Stimulated activated CD8-positive, alpha-beta memory T cell treated with anti-CD3 and anti-CD28 coated beads, Interleukin-4, amount 100 ng/mL, for 4 hours (primary cell): ENCODE data around the gene PITPNB.

Experiments used
- DNase-seq, 2 donors: peaks; one replicate each; pipeline ENCODE4 v3.0.0-alpha.2; 2020; ENCODE audit warnings: low read depth in 2 of 2, low spot score in 1 of 2

Gene PITPNB

DNA sequence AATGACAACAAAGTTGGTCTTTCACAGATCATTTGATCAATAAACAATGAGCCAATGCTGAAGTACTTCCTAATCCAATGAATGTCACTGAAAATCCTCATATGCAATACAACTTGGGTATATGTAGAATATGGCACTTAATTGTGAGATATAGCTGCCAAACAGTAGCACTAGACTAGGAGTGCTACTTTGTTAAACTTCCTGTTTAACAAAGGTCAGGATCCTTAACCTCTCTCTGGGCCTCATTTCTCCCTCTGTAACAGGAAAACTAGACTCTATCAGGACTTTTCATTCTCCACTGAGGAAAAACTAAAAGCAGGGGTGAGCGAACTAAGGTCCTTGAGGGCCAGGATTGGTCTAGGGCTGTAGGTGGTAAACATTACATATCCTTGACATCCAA, 56.1 kb downstream of the PITPNB start:
- no peak for DNase-seq

DNA sequence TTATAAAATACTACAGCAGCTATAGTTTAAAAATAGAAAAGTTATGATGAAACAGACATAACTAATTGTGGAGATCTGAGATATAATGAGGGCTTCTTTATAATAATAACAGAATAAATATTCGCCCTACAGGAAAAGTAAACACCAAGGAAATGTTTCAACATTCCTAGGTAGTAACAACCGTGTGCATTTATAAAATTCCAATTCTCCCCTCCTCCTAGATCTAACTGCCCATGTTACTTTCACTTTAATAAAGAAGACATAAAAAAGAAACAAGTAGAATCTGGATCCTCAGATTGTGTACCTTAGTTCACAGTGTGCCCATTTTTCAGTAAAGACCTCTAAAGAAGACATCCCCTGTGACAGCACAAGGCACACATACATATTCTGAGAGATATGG, 59.7 kb downstream of the PITPNB start:
- DNase-seq: no peak

DNA sequence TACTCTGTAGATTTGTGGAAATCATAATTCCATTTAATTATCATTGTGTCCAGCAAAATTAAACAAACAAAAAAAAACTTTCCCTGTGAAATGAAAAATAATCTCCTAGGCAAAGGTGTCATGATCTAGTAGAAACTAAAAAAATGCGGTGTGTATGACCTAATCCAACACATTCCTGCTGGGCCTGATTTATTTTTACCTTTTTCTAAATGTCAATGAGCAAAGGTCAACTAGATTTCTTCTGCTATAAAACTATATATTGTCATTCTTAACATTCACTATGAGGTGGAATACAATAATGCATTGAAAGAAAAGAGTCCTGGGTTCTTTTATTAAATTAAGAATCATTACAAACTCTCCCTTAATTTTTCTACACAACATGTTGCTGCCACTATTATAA, 60.4 kb downstream of the PITPNB start:
- DNase-seq: no peak

DNA sequence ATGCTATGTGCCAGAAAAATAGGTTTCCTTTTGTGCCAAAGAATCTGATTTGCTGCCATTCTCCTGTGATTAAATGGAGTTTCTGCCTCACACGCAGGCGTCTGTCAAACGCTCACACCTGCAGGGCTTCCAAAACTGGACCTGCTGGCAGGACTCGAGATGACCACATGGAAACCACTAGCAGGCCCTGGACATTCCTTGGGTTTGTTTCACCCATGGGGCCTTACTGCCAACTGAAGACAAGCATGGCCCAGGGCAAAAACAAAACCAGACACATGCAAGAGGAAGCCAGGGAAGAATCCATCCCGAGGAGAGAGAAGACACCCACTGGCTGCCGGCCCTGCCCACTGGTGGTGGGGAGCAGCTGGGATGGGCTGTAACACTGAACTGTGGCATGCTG, 61.6 kb downstream of the PITPNB start:
- DNase-seq: no peak

DNA sequence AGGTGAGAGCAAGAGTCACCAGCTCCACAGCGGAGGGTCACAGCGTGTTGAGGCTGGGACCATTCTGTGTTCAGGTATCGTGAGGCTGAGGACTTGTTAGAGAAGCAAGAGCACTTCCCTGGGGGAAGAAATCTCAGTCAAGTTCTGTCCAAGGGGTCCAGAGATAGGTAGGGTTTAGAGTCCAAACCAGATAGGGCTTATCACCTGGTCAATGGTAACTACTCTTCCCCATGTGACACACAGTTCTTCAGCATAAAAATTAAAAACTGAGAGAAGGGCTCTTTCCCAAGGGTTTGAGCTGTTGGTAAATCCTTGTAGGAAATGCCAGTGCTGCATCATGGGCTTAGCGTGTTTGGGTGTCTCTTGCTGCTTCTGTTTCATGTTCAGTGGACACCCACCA, 62.7 kb downstream of the PITPNB start:
- no peak for DNase-seq

DNA sequence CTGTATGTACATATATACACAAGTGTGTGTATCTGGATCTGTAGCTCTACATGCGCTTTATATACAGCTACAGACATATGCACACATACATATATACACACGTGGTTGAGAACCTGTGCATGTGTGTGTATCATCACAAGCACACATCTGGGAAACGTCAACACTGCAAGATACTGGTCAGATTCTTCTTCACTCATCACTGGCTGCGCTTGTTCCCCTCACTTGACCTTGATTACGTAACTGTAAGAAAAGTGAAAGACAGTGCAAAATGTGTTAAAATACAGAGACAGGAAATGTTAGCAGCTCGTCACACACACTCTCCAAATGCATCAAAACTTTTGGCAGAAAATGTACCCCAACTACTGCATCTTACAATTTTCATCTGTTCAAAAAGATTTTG, 65.6 kb downstream of the PITPNB start:
- no peak for DNase-seq

DNA sequence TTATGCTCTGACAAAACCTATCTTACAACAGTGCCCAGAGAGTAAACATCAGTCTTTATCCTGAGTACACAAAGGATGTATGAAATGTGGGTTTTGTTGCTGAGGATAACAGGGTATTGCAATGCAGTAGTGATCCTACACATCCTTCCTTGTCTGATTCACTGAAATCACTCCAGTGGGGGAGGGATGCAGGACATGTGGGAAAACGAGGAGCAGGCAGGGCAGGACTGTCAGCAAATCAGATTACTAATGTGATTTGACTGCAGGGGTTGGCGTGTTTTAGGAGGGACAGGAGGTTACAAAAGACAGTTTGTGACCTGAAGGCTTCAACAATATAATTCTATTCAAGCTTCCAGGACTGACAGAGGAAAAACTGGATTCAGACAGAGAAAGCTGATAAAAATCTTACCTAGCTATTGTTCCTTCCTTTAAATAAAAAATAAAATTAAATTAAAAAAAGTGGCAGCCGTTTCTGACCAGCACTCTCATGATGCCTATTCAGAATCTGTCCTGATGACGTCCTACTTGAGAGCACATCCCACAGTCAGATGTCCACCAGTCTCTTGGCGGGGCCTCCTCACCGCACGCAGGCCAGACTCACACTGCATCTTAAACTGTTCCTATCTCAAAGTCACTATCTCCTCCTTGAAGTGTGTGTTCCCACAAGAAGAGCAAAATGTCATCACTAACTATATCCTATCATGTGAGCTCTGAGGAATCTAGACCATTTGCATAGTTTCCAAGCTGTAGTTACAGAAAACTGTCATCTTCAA, 66.9 kb downstream of the PITPNB start:
- no peak for DNase-seq

DNA sequence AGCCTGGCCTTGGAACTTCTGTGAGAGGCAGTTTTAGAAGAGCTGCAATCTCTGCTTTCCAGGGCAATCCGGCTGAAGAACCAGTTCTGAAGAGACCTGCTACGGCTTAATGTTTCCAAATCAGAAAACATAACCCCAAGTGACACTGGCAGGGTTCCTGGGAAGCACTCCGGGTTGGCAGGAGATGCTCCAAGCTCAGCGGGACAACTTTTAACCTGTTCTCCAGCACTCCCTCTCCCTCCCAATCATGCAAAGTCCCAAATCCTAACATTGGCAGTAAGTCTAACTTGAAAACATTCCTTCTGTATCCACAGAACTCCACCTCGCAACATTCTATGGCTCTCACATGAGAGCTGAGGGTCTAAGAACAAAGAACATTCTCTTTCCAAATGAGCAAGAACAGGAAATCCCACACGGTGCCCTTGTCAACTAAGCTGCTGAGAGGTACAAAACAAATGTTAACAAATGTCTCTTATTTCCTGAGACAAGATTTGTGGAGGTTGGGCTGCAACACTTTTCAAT, 69.0 kb downstream of the PITPNB start:
- no peak for DNase-seq

DNA sequence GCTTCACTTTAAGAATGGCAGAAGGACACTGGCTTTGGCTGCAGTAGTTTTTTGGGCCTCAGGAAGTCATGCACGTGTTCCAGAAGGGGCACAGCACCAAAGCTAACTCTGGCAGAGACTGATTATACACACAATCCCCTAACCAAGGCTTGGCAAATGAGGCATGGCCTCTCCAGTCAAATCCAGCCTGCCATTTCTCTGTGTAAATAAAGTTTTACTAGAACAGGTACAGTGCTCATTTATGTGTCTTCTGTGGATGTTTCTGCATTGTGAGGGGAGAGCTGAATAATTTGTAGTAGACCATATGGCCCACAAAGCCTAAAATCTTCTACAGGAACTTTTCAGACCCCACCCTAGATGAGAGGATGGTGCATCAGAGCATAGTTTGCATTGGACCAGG, 71.1 kb downstream of the PITPNB start:
- DNase-seq: no peak

DNA sequence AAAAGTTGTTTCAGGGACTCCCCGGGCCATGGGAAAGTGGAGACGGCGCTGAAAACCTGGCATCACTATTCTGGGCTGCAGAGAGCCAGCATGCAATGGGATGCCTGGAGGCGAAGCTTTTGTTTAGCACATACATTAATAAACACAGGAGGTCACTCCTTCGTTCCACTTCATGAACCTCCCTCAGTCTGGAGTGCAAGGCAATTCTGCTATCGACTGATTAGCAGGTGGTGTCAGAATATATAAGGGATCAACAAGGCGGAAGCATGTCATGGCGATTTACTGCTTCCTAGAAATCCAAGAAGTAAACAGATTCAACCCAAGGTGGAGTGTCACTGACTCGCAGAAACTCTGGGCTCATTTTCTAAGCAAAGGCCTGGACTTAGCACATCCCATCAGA, 72.1 kb downstream of the PITPNB start:
- no peak for DNase-seq

DNA sequence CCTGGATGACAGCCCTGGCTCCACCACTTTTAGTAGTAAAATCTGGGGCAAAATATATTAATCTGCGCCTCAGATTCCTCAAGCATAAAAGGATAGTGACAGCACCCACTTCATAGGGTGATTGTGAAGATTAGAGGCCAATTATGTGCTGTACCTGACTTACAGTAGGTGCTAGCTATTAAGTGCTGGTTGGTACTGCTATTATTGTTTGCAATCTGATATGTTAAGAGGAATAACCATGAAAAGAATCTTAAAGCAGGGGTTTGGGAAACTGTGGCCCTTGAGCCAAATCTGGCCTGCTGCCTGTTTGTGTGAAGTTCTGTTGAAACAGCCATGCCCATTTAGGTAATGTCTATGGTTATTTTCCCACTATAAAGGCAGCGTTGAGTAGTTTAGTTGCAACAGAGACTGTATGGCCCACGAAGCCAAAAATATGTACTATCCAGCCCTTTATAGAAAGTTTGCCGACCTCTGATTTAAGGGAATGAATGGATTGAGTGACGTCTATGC, 72.8 kb downstream of the PITPNB start:
- DNase-seq: no peak

DNA sequence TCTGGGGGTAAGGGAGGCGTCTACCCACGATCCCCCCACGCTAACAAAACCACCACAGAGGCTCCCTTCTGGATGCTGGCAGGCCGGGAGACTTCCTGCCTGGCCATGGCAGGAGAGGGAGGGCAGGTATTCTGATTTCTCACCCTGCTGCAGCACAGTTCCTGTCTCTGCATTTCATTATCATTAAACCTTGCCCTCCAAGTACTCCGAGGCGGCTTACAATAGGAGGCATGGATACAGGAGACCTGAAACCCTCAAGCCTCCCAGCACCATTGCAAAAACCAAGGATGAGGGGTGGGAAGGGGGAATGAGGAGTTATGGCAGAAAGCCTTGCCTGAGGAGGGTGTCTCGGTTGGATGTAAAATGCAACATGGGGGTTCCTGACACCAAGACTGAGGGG, 73.4 kb downstream of the PITPNB start:
- DNase-seq: no peak

DNA sequence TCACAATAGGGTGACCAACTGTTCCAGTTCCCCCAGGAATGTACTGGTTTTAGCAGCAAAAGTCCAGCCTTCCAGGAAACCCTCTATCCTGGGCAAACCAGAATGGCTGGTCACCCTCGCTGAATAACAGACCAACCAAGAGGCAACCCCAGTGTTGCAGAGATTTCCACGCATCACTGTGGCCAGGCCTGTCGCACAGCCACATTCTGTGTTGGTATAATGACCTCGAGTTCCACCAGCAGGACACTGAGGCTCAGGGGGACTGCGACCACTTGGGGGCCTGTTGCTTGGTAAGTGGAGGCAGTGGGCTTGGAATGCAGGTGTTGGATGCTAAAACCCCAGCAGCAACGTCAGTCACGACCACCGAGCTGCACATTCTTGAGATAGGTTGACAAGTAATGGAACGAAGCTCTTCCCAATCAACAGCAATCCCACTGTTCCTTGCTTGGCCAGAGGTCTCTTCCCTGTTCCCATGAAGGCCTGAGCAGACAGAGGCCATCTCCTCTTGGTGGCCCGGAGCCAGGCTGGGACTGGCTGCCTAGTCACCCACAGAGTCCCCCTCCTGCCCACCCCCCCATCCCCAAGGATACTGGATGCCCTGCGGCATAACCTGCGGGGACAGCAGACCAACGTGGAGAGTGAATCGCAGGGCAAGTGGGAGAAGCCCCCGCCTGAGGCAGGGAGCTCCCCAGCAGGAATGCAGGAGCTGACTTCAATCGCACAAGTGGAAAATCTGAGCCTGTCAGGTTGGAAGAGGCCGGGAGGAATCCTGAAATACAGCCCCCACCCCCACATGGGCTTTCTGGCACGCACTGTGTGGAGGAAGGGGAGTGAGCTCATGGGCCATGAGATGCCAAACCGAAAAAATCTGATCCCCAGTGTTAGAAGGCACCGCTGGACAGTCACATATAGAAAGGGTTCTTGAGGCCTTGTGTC, 74.1 kb downstream of the PITPNB start:
- no peak for DNase-seq

DNA sequence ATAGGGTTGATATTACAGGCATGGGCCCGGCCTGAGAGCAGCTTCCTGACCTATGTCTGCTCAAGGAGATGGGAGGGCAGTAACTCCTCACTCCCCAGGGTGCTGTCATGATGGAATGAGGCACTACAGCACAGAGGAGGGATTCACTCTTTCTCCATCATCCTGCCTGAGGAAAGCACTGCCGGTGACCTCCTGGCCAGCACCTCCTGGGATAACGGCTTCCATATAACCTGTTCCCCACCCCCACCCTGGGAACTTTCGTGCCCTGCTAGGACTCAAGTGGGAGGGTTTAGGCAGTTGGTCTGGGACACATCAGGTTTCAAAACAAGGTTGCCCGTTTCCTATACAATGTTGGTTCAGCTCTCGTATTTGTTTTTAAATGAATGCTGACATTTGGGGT, 74.8 kb downstream of the PITPNB start:
- DNase-seq: no peak

DNA sequence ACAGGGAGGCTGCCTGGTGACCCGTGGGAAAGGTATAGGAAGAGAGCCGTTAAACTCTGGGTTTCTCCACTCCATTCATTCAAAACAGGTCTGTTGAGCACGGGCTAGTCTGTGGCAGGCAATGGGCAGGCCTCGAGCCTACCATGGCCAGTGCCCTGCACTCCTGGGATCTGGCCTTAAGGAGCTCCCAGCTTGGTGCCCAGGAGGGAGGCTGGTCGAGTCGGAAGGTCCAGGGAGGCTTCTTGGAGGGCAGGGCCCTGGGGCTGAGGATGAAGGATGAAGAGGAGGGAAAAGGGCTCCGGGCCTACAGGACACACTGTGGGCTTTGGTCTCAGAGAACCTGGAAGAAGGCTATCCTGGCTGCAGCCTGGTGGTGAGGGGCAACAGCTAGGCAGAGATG, 75.6 kb downstream of the PITPNB start:
- no peak for DNase-seq

DNA sequence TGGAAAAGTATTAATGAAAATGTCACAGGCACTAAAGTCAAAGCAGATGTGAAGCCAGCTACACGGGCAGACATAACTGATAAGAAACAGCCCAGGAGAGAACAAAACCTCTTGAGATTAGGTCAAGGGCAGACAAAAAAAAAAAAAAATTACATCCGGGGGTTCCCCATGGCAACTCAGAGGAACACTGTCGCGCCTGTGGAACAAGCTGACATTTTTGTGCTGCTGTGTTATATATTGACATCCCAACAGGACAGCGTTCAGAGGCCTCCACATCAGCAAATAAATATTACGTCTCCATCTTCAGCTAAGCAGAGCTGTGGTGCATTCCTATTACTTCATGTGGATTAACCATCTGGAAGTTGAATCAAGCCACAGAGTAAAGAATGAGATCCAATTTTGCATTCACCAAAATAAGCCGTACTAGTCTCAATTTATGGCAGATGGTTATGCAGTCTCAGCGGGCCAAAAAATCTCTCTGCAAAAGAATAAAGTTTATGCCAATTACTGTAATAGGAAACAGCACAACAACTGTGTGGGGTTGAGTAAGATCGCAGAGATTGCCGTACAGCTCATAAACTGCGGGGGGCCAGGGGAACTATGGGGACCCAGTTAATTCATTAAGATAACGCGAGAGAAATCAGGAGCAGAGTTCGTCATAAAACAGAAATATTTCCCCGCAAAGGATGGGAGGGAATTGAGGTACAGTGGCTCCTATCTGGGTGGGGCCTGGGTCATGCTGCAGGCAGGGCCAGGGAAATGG, 76.2 kb downstream of the PITPNB start:
- no peak for DNase-seq

DNA sequence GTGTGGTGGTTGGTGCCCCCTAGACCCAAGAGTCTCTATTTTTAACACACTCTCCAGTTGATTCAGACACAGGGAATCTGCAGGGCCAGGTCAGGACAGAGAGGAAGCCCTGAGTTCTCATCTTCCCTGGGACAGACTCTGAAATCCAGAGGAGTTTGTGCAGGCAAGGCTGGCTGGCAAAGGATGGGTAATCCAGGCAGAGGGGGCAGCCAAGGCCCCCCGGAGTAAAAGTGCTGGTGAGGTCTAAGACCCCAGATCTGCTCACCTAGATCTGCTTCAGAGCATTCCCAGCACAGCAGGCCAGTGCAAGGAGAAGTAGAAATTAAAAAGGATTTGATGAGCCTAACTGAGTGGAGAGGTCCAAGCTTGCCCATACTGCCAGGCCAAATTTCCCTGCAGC, 76.9 kb downstream of the PITPNB start:
- DNase-seq: no peak

DNA sequence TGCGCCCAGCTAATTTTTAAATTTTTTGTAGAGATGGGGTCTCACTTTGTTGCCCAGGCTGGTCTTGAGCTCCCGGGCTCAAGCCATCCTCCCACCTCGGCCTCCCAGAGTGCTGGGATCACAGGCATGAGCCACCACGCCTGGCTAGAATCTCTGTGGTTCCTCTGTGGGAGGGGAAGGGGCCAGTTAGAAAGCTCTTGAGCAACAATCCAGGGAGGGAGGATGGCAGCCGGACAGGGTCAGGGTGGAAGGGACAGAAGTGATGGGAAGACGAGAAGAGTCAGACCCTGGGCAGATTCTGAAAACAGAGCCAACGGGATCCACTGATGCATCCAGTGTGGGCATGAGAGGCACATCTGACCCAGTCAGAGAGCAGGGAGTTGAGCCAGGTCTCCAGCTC, 78.6 kb downstream of the PITPNB start:
- DNase-seq: no peak

DNA sequence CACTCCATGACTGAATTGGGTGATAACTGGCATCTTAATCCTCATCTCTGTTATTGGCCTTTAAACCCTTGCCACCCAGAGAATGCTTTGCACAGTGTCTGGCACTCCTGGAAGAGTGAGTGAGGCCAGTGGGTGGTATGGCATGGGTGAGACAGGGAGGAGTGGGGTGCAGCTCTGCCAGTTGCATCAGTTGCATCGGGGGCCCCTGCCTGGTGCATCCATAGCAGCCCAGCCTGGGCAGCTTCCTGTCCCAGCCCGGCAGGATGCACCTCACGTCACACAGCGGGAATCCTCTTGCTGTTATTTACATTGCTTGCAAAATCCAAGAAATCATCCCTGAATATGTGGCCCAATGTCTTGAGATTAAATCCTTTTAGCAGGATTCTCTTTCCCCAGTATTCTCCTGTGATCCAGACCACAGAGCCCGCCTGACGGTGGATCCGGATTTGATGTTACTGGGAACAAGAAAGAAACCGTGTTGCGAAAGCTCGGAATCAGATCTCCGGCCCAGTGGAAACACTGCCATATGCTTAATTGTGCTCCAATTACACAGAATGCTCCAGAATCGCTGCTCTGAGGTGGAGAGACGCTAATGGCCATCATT, 79.9 kb downstream of the PITPNB start:
- DNase-seq: no peak

DNA sequence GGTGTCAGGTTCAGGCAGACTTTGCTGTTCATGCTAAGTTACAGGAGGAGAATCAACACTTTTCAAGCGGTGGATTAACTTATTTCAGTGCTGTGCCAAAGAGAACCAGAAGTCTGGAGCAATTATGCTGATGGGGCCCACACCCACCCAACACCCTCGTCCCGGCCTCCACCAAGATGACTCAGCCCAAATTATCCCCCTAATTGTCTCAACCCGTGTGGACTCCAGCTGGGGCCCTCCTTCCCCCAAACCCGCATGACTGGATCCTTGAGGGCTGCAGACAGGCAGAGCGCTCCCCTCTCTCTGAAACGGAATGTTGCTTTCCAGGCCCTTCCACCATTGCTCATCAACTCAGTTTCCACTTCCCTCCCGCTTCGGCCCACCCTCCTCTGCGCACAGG, 82.9 kb downstream of the PITPNB start:
- no peak for DNase-seq

DNA sequence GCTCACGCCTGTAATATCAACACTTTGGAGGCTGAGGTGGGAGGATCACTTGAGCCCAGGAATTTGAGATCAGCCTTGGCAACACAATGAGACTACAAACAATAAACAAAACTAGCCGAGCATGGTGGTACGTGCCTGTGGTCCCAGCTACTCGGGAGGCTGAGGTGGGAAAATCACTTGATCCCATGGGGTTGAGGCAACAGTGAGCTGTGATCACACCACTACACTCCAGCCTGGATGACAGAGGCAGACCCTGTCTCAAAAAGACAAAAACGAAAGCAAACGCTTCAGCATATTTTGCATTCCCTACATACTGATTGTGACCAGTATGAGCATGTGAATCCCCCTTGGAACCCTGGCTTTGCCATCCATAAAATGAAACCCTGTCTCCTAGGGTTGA, 83.6 kb downstream of the PITPNB start:
- no peak for DNase-seq
